ENCODE results near the gene TLK2. TPM values are rescaled to one million over a fixed set of nuclear protein-coding genes. Genes with fewer than 3 reads are reported as not detected.

TLK2 gene
- total RNA-seq: 64.8 TPM

GRCh38 chr17:62478424-62478879 is at the start of gene TLK2:
TSS of gene TLK2 (plus strand) at chr17:62478825. CDS start at chr17:62481126, 2,301 bp downstream.

GRCh38 chr17:62627219-62627903 is 148.7 kb downstream of the TLK2 start, which contains the start of gene MRC2:
TSS of gene MRC2 (plus strand) at chr17:62627670. CDS start at chr17:62627803, 133 bp downstream.

Small RNAs within 50 kb of the gene (small RNA-seq; reads per million reads assigned to genes)
- gene RF00019 (ENCODE audit: low replicate concordance): not detected

Other genes starting within 250 kb of the TLK2 start
- gene EFCAB3, start 98.3 kb upstream of the TLK2 start, total RNA-seq: not detected
- 25.4 TPM for gene METTL2A, start 54.9 kb upstream of the TLK2 start, total RNA-seq
- 164 TPM for gene MRC2, start 148.8 kb downstream of the TLK2 start, total RNA-seq

Data from metanephros (tissue), 2 donors.